H1 (cell line): Measurements from ENCODE around the gene RGS6. TPM values are rescaled to one million over a fixed set of nuclear protein-coding genes. Genes with fewer than 3 reads are reported as not detected.

Experiments used
- CBX5 ChIP-seq: fragments of 300-800, 300-1000 bp; sonication (generic); IDR thresholded peaks from 2 replicates; pipeline ENCODE4 v1.7.1; 2016; ENCODE audit warnings: antibody characterized with exemption, low read length, low read depth
- HDAC6 ChIP-seq: IDR thresholded peaks from one replicate; pipeline ENCODE4 v1.7.1; 2012; ENCODE audit warnings: low read depth, mild to moderate bottlenecking, inconsistent platforms, low read length, moderate library complexity
- JUND ChIP-seq: IDR thresholded peaks from 2 replicates; pipeline ENCODE4 v1.6.1; 2011; ENCODE audit warnings: mild to moderate bottlenecking, improper control_type of control experiment, low read length
- NANOG ChIP-seq: IDR thresholded peaks from 2 replicates; pipeline ENCODE4 v1.6.1; 2011; ENCODE audit warnings: low read length, low read depth, mild to moderate bottlenecking, inconsistent platforms; ENCODE audit not compliant: insufficient read depth, poor library complexity, severe bottlenecking
- RAD21 ChIP-seq, 2 experiments: IDR thresholded peaks in 1 of 2; conservative IDR thresholded peaks in 1 of 2; 2 replicates each; pipeline ENCODE4 v1.6.1; 2011; ENCODE audit warnings: low read depth in 2 of 2, low read length in 2 of 2, improper control_type of control experiment in 1 of 2, inconsistent platforms in 1 of 2, mild to moderate bottlenecking in 1 of 2, moderate library complexity in 1 of 2
- TAF1 ChIP-seq: IDR thresholded peaks from 2 replicates; pipeline ENCODE4 v1.6.1; 2011; ENCODE audit warnings: mild to moderate bottlenecking, low read depth, low read length
- polyA plus RNA-seq, 7 experiments: library from polyadenylated mRNA; depleted of rRNA in 3 of 7; stranded (reverse) in 5 of 7; unstranded in 2 of 7; fragments of >200 nt in 5 of 7; fragments of 200-250 nt in 2 of 7; gene quantifications; 1 replicate in 5 of 7; 2 replicates in 1 of 7; 4 replicates in 1 of 7; pipeline versions ENCODE4 v1.2.1 to v1.2.3, GENCODE V29; 2011 to 2013; ENCODE audit warnings: missing spikeins in 2 of 7, mixed read lengths in 2 of 7
- total RNA-seq: library from RNA; stranded (reverse); fragmentation: NEBNext Ultra II Directional; extraction: Animal tissue kit (Norgen Biotek cat#: 25700); gene quantifications from 2 replicates; pipeline ENCODE4 v1.2.1, GENCODE V29; 2021
- TF ChIP-seq, protein P1 (sequence below): IDR thresholded peaks from 2 replicates; pipeline ENCODE4 v1.6.1; 2011; ENCODE audit warnings: low read length, improper control_type of control experiment

RGS6 gene
- total and polyA plus RNA-seq, 2 of the 8 experiments (the other 6 are each of a cell fraction or from before 2014, with no cell fraction given), result 0.26 to 1.1 TPM

DNA sequence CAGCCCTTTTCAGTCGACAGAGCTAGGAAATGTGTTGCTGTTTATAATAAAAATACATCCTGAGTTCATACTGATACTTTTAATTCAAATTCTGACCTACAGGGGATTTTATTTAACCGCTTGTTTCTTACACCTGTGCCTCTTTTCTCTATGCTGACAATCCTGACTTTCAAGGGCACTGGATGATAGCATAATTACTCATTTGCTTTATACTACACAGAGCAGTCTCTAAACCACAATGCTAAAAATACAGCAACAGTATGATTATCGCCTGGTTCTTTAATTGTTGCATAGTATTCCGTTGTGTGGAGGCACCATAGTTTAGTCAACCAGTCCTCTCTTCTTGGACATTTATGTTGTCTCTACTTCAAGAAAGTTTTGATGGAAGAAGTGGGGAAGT lies 588.8 kb downstream of the RGS6 start (continued):
- TF ChIP-seq RAD21 (IDR thresholded peaks at IDR 0.05 in 1 of 2, conservative IDR thresholded peaks at IDR 0.05 in 1 of 2; ENCODE audit: low read depth in 2 of 2, low read length in 2 of 2), result no peak
- TF ChIP-seq TAF1, result no peak
- no peak for TF ChIP-seq CBX5
- TF ChIP-seq, protein P1, sequence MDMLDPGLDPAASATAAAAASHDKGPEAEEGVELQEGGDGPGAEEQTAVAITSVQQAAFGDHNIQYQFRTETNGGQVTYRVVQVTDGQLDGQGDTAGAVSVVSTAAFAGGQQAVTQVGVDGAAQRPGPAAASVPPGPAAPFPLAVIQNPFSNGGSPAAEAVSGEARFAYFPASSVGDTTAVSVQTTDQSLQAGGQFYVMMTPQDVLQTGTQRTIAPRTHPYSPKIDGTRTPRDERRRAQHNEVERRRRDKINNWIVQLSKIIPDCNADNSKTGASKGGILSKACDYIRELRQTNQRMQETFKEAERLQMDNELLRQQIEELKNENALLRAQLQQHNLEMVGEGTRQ, result no peak
- no peak for TF ChIP-seq HDAC6
- no peak for TF ChIP-seq JUND
- TF ChIP-seq NANOG, result no peak
